ENCODE measurements around the gene TRPM2.

DNA sequence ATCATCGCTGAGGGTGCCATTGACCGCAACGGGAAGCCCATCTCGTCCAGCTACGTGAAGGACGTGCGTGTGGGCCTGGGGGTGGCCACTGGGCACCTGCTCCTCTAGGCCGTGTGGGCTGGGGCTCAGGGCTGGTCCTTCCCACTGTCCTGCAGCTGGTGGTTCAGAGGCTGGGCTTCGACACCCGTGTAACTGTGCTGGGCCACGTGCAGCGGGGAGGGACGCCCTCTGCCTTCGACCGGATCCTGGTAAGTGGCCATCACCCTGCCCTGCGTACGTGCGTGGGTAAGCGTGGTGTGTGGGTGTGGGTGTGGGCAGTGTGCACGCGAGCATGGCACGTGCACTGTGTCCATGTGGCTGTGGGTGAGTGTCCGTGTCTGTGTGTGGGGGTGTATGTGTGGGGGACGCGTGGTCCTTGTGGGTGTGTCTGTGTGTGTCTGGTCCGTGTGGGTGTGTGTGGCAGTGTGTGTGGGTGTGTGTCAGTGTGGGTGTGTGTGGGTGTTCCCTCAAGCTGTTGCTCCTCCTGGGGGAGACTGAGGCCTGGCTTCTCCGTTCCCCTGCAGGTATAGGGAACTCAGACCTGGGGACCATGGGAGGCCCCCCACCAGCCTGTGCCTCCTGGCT is 37.0 kb upstream of the TRPM2 start:
- TF ChIP-seq CTCF (IDR thresholded peaks at IDR 0.05; ENCODE audit: extremely low read depth in 1 of 2, insufficient read depth in 1 of 2, low read depth in 1 of 2, low read length in 2 of 2) (no peak), JUN (IDR thresholded peaks at IDR 0.05; ENCODE audit: borderline replicate concordance, insufficient read depth, insufficient read length, low read depth) (no peak), EZH2 (IDR thresholded peaks at IDR 0.05; ENCODE audit: borderline replicate concordance, low read depth, low read length, severe bottlenecking) (no peak), POLR2AphosphoS5 (IDR thresholded peaks at IDR 0.05; ENCODE audit: insufficient read depth, low read depth, low read length) (peak; percentile 27), POLR2A (IDR thresholded peaks at IDR 0.05; ENCODE audit: low read depth, low read length) (no peak), FOS (IDR thresholded peaks at IDR 0.05; ENCODE audit: borderline replicate concordance, insufficient read depth, low read length) (no peak)
- TF ChIP-seq, protein P1, sequence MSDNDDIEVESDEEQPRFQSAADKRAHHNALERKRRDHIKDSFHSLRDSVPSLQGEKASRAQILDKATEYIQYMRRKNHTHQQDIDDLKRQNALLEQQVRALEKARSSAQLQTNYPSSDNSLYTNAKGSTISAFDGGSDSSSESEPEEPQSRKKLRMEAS (IDR thresholded peaks at IDR 0.05; ENCODE audit: insufficient read depth, insufficient read length): no peak

Data from endothelial cell of umbilical vein (primary cell).